AG04449 (cell line): ENCODE data around the gene CSTF2T.
A peak's percentile ranks its signal among the peaks of the same experiment; 100 is the strongest.

Source experiments
- CTCF ChIA-PET: fragments of 350-600 bp; formaldehyde crosslinking; extraction: SDS; loops from one replicate; lab custom pipeline; 2021; ENCODE audit warnings: antibody characterized with exemption; lab: Yijun Ruan, JAX
- POLR2A ChIA-PET: fragments of 400-600, 350-600 bp; formaldehyde crosslinking; extraction: SDS; loops from one replicate; lab custom pipeline; 2020; ENCODE audit warnings: antibody characterized with exemption, inconsistent platforms; lab: Yijun Ruan, JAX
- DNase-seq: peaks from one replicate; pipeline ENCODE4 v3.0.0-alpha.2; 2010; ENCODE audit warnings: low read depth, low spot score
- H3K4me3 ChIP-seq: 2 replicates; pipeline ENCODE4 v1.5.1; 2011; ENCODE audit warnings: low read depth, mild to moderate bottlenecking, control low read depth, low read length
- TF ChIP-seq, protein P1 (sequence below): IDR thresholded peaks from one replicate; pipeline ENCODE4 v1.5.1; 2011; ENCODE audit warnings: mild to moderate bottlenecking, moderate library complexity, low read length, control low read depth, inconsistent platforms; ENCODE audit not compliant: insufficient read depth; ENCODE audit errors: missing control alignments

The CSTF2T gene

DNA sequence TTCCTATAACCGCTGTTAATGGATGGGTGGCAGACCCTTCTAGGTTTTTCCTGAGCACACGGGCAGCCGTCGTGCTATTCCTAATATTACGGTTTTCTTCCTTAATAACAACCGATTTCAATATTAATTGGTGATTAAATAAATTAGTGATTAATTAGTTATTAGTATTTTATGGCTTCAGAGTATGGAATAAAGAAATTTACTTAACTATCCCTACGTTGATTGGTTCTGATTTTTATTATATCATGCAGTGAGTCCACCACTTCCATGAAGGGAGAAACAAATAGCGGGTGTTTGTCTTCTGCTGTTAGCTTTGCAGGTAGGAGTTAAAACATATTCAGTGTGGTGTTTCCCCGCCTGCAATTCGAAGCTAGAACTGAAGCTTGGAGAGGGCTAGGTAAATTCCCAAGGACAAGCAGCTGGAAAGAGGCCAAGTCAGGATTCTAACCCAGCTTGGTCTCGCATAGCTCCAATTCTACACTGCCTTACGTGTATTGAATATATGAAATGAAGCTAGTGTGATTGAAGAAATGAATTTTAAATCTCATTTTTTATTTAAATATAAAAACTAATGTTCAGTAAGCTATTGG, 928 bp upstream of the CSTF2T start:
- no peak for DNase-seq
- ChIA-PET CTCF (interaction anchor here (5.1 kb wide), 1 partner anchor 261 kb away, joined by 23 read pairs; no protein-coding TSS in a partner anchor), POLR2A (no interaction called here)
- TF ChIP-seq, protein P1, sequence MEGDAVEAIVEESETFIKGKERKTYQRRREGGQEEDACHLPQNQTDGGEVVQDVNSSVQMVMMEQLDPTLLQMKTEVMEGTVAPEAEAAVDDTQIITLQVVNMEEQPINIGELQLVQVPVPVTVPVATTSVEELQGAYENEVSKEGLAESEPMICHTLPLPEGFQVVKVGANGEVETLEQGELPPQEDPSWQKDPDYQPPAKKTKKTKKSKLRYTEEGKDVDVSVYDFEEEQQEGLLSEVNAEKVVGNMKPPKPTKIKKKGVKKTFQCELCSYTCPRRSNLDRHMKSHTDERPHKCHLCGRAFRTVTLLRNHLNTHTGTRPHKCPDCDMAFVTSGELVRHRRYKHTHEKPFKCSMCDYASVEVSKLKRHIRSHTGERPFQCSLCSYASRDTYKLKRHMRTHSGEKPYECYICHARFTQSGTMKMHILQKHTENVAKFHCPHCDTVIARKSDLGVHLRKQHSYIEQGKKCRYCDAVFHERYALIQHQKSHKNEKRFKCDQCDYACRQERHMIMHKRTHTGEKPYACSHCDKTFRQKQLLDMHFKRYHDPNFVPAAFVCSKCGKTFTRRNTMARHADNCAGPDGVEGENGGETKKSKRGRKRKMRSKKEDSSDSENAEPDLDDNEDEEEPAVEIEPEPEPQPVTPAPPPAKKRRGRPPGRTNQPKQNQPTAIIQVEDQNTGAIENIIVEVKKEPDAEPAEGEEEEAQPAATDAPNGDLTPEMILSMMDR = no peak
- H3K4me3 ChIP-seq = peak overlapping the region; percentile 86

DNA sequence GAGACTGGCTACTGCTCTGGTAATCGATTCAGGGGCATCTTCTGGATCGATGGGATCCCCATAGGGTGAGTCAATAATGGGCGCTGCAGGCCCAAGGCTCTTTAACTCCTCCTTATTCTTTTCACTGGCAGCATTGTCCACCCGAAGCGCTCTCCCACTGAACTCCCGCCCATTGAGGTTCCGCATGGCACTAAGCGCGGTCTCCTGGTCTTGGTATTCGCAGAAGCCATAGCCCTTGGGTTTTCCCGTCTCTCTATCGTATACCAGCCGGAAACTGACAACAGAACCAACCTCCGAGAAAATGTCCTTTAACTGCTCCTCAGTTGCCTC, 285 bp downstream of the CSTF2T start:
- POLR2A ChIA-PET = no interaction called here
- DNase-seq = no peak
- CTCF ChIA-PET = interaction anchor here (5.1 kb wide), 1 partner anchor 262 kb away, joined by 23 read pairs; no protein-coding TSS in a partner anchor
- TF ChIP-seq, protein P1 = no peak
- H3K4me3 ChIP-seq = peak overlapping the region; percentile 86

DNA sequence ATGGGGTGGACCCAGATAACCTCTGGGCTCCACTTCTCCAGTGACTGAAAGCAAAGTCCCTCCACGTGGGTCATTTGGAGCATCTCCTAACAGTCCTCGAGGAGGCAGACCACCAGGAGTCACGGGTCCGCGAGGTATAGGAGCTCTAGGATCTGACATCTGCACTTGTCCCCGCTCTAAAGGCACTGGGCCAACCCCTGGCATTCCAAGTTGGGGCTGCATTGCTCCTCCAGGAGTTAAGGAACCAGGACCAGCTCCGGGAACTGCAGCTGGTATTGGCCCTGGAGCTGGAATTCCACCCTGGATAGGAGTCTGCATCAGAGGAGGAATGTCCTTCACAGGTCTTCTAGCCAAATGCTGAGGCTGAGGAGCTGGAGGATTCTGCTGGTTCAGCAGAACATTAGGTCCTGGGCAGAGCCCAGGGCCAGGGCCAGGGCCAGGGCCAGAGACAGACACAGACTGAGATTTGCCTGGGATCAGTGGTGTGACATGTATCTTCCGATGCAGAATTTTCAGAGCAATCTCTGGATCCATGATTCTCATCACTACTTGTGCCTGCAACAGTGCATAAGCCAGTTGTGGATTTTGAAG, 827 bp downstream of the CSTF2T start:
- no peak for DNase-seq
- TF ChIP-seq, protein P1 = no peak
- ChIA-PET CTCF (interaction anchor here (5.1 kb wide), 1 partner anchor 263 kb away, joined by 23 read pairs; no protein-coding TSS in a partner anchor), POLR2A (no interaction called here)
- peak overlapping the region; percentile 86 for H3K4me3 ChIP-seq

GRCh38 chr10:51696251-51696650, 3.1 kb downstream of the CSTF2T start:
- no peak for DNase-seq
- CTCF ChIA-PET = no interaction called here
- POLR2A ChIA-PET = no interaction called here
- no peak overlapping the region for H3K4me3 ChIP-seq
- TF ChIP-seq, protein P1 = no peak

- ChIA-PET CTCF (interaction anchor here (0.8 to 1.6 kb wide), 3 partner anchors 12 to 631 kb away, joined by 3 to 4 read pairs (median 3); no protein-coding TSS in a partner anchor), POLR2A (no interaction called here)
- DNase-seq = no peak
- TF ChIP-seq, protein P1 = no peak
- no peak overlapping the region for H3K4me3 ChIP-seq
Observed at GRCh38 chr10:51694086-51694768, 5.2 kb downstream of the CSTF2T start.

- POLR2A ChIA-PET = no interaction called here
- TF ChIP-seq, protein P1 = no peak
- CTCF ChIA-PET = no interaction called here
- H3K4me3 ChIP-seq = no peak overlapping the region
- DNase-seq = no peak
Observed at GRCh38 chr10:51691135-51691534, 8.3 kb downstream of the CSTF2T start.
